IMR-90 (cell line): ENCODE measurements around the gene OR2T1. TPM values are rescaled to one million over a fixed set of nuclear protein-coding genes. Genes with fewer than 3 reads are reported as not detected.

Experiments used
- ATAC-seq: fragments of 200-7000 bp; cut with Tn5 transposase; 2 replicates; pipeline ENCODE4 v1.9.1; 2020; ENCODE audit warnings: low read depth, mild to moderate bottlenecking, moderate library complexity
- BruUV-seq: library from RNA; stranded (reverse); fragments of 400-500 nt; replicated peaks from 2 replicates; lab custom pipeline; 2021; lab: Mats Ljungman, UMichigan
- CTCF ChIA-PET: fragments of 300-600 bp; formaldehyde crosslinking; extraction: SDS; loops from one replicate; lab custom pipeline; 2021; ENCODE audit warnings: antibody characterized with exemption; lab: Yijun Ruan, JAX
- POLR2A ChIA-PET: fragments of 300-600 bp; sonication (Branson Sonifier 250); formaldehyde crosslinking; loops from one replicate; lab custom pipeline; 2022; ENCODE audit warnings: antibody characterized with exemption; ENCODE audit not compliant: unreplicated experiment; lab: Charles Lee
- DNase-seq: peaks from one replicate; pipeline ENCODE4 v3.0.0; 2013
- H2AFZ ChIP-seq: replicated peaks from 2 replicates; pipeline ENCODE3; 2013; ENCODE audit warnings: low read length, mild to moderate bottlenecking; ENCODE audit not compliant: poor library complexity
- H2AK5ac ChIP-seq: 2 replicates; pipeline ENCODE4 v1.6.1; 2013; ENCODE audit warnings: low read depth, low read length, inconsistent platforms
- H2AK9ac ChIP-seq: replicated peaks from 2 replicates; pipeline ENCODE3; 2013; ENCODE audit warnings: mild to moderate bottlenecking, low read depth, low read length, moderate library complexity; ENCODE audit not compliant: poor library complexity
- H2BK120ac ChIP-seq: 2 replicates; pipeline ENCODE4 v1.6.1; 2013; ENCODE audit warnings: low read depth, low read length, inconsistent platforms
- H2BK15ac ChIP-seq: 3 replicates; pipeline ENCODE4 v1.6.1; 2013; ENCODE audit warnings: low read depth, low read length, inconsistent platforms
- H2BK20ac ChIP-seq: 2 replicates; pipeline ENCODE4 v1.6.1; 2013; ENCODE audit warnings: low read depth, mild to moderate bottlenecking, inconsistent platforms, low read length, moderate library complexity
- H2BK5ac ChIP-seq: 2 replicates; pipeline ENCODE4 v1.6.1; 2013; ENCODE audit warnings: mild to moderate bottlenecking, low read depth, low read length, inconsistent platforms; ENCODE audit not compliant: poor library complexity, severe bottlenecking
- H3K14ac ChIP-seq: replicated peaks from 2 replicates; pipeline ENCODE4 v1.6.1; 2013; ENCODE audit warnings: low read depth, low read length, inconsistent platforms
- H3K18ac ChIP-seq: 2 replicates; pipeline ENCODE4 v1.6.1; 2013; ENCODE audit warnings: low read depth, low read length, control low read depth
- H3K23ac ChIP-seq: 2 replicates; pipeline ENCODE4 v1.6.1; 2013; ENCODE audit warnings: low read depth, low read length, inconsistent platforms
- H3K27ac ChIP-seq: 2 replicates; pipeline ENCODE4 v1.5.1; 2013; ENCODE audit warnings: mild to moderate bottlenecking, control low read depth, low read length; ENCODE audit not compliant: insufficient read depth
- H3K27me3 ChIP-seq: 2 replicates; pipeline ENCODE4 v1.6.1; 2013; ENCODE audit warnings: low read length; ENCODE audit not compliant: control insufficient read depth, insufficient read depth
- H3K36me3 ChIP-seq: 2 replicates; pipeline ENCODE4 v1.6.1; 2013; ENCODE audit warnings: low read length, mixed read lengths; ENCODE audit not compliant: control insufficient read depth, insufficient read depth
- H3K4ac ChIP-seq: 2 replicates; pipeline ENCODE4 v1.6.1; 2013; ENCODE audit warnings: low read depth, low read length, inconsistent platforms
- H3K4me1 ChIP-seq: 2 replicates; pipeline ENCODE4 v1.6.1; 2013; ENCODE audit warnings: low read length, mixed read lengths; ENCODE audit not compliant: control insufficient read depth, insufficient read depth
- H3K4me2 ChIP-seq: 2 replicates; pipeline ENCODE4 v1.6.1; 2013; ENCODE audit warnings: low read depth, mild to moderate bottlenecking, control low read depth, low read length, moderate library complexity
- H3K4me3 ChIP-seq: 2 replicates; pipeline ENCODE4 v1.5.1; 2013; ENCODE audit warnings: low read depth, mild to moderate bottlenecking, control low read depth, low read length, moderate library complexity; ENCODE audit not compliant: insufficient read depth
- H3K56ac ChIP-seq: 2 replicates; pipeline ENCODE4 v1.6.1; 2013; ENCODE audit warnings: low read length, inconsistent platforms; ENCODE audit not compliant: insufficient read depth; ENCODE audit errors: extremely low read depth
- H3K79me1 ChIP-seq, 2 experiments: 2 replicates each; pipeline ENCODE4 v1.6.1; 2013; ENCODE audit warnings: low read length in 2 of 2, inconsistent platforms in 1 of 2, low read depth in 1 of 2
- H3K9ac ChIP-seq: 2 replicates; pipeline ENCODE4 v1.6.1; 2013; ENCODE audit warnings: low read depth, low read length, control low read depth
- H3K9me1 ChIP-seq: 2 replicates; pipeline ENCODE4 v1.6.1; 2013; ENCODE audit warnings: low read length, inconsistent platforms; ENCODE audit not compliant: insufficient read depth
- H3K9me3 ChIP-seq: 2 replicates; pipeline ENCODE4 v1.6.1; 2013; ENCODE audit warnings: low read length; ENCODE audit not compliant: control insufficient read depth, insufficient read depth
- H4K20me1 ChIP-seq: 2 replicates; pipeline ENCODE4 v1.6.1; 2013; ENCODE audit warnings: low read length, inconsistent platforms; ENCODE audit not compliant: insufficient read depth
- H4K5ac ChIP-seq: 2 replicates; pipeline ENCODE4 v1.6.1; 2013; ENCODE audit warnings: mild to moderate bottlenecking, low read depth, low read length, control low read depth
- H4K8ac ChIP-seq, 2 experiments: 2 replicates each; pipeline ENCODE4 v1.6.1; 2013; ENCODE audit warnings: low read depth in 2 of 2, low read length in 2 of 2, control low read depth in 1 of 2, inconsistent platforms in 1 of 2
- H4K91ac ChIP-seq: 2 replicates; pipeline ENCODE4 v1.6.1; 2013; ENCODE audit warnings: low read depth, low read length, inconsistent platforms; ENCODE audit not compliant: insufficient read depth
- BHLHE40 ChIP-seq: fragments of 150-350 bp; IDR thresholded peaks from 2 replicates; pipeline ENCODE4 v1.6.1; 2016; ENCODE audit warnings: mild to moderate bottlenecking, low read depth, low read length
- CEBPB ChIP-seq: IDR thresholded peaks from 2 replicates; pipeline ENCODE4 v1.6.1; 2012; ENCODE audit warnings: low read depth, low read length, improper control_type of control experiment
- CHD1 ChIP-seq: IDR thresholded peaks from 2 replicates; pipeline ENCODE4 v1.6.1; 2012; ENCODE audit warnings: low read depth, low read length, improper control_type of control experiment
- CTCF ChIP-seq: conservative IDR thresholded peaks from 2 replicates; pipeline ENCODE4 v1.5.1; 2012; ENCODE audit warnings: mild to moderate bottlenecking, low read depth, low read length, improper control_type of control experiment
- ELK1 ChIP-seq: fragments of 150-350 bp; IDR thresholded peaks from 2 replicates; pipeline ENCODE4 v1.6.1; 2016; ENCODE audit warnings: low read depth, mild to moderate bottlenecking, low read length, moderate library complexity, borderline replicate concordance
- FOS ChIP-seq: fragments of 150-350 bp; IDR thresholded peaks from 2 replicates; pipeline ENCODE4 v1.6.1; 2016; ENCODE audit warnings: low read depth, low read length
- MAFK ChIP-seq: IDR thresholded peaks from 2 replicates; pipeline ENCODE4 v1.6.1; 2012; ENCODE audit warnings: low read depth, low read length, improper control_type of control experiment
- MAZ ChIP-seq: IDR thresholded peaks from 2 replicates; pipeline ENCODE4 v1.6.1; 2012; ENCODE audit warnings: low read depth, mild to moderate bottlenecking, low read length, improper control_type of control experiment, moderate library complexity, borderline replicate concordance
- MXI1 ChIP-seq: IDR thresholded peaks from 2 replicates; pipeline ENCODE4 v1.6.1; 2012; ENCODE audit warnings: low read depth, mild to moderate bottlenecking, low read length, moderate library complexity, borderline replicate concordance
- NFE2L2 ChIP-seq: fragments of 150-350 bp; IDR thresholded peaks from 2 replicates; pipeline ENCODE4 v1.6.1; 2016; ENCODE audit warnings: low read depth, mild to moderate bottlenecking, low read length
- POLR2A ChIP-seq: IDR thresholded peaks from 2 replicates; pipeline ENCODE4 v1.6.1; 2012; ENCODE audit warnings: mild to moderate bottlenecking, low read depth, low read length
- RAD21 ChIP-seq: IDR thresholded peaks from 2 replicates; pipeline ENCODE4 v1.6.1; 2012; ENCODE audit warnings: low read length, improper control_type of control experiment
- RCOR1 ChIP-seq: IDR thresholded peaks from 2 replicates; pipeline ENCODE4 v1.6.1; 2012; ENCODE audit warnings: mild to moderate bottlenecking, low read length, improper control_type of control experiment; ENCODE audit not compliant: insufficient replicate concordance
- RFX5 ChIP-seq: IDR thresholded peaks from 2 replicates; pipeline ENCODE4 v1.8.0; 2012; ENCODE audit warnings: low read depth, mild to moderate bottlenecking, low read length, moderate library complexity
- SMC3 ChIP-seq: fragments of 150-350 bp; IDR thresholded peaks from 2 replicates; pipeline ENCODE4 v1.6.1; 2016; ENCODE audit warnings: low read depth, mild to moderate bottlenecking, antibody characterized with exemption, low read length, moderate library complexity
- USF2 ChIP-seq: fragments of 150-350 bp; IDR thresholded peaks from 2 replicates; pipeline ENCODE4 v1.6.1; 2017; ENCODE audit warnings: mild to moderate bottlenecking, antibody characterized with exemption, low read length, low read depth
- WGBS, 2 experiments: methylation state at CpG; one replicate each; pipeline versions ENCODE4 v1.1.5 to v1.1.7; 2013; ENCODE audit warnings: missing lambda C conversion rate in 2 of 2; ENCODE audit not compliant: insufficient read length in 1 of 2; ENCODE audit errors: extremely low coverage in 2 of 2; 5-methylcytosine and 5-hydroxymethylcytosine counted together
- dilution Hi-C: fragments of 300-500 bp; cut with HindIII; formaldehyde crosslinking; loops from one replicate; pipeline ENCODE4 v1.14.3; 2018; ENCODE audit warnings: low sequenced_read_pairs; ENCODE audit not compliant: unreplicated experiment
- in situ Hi-C: fragments of 300-500 bp; cut with MboI; formaldehyde crosslinking; loops from 3 replicates; pipeline ENCODE4 v1.14.3; 2019; ENCODE audit warnings: low sequenced_read_pairs, inconsistent platforms, mixed read lengths
- intact Hi-C: fragments of 100-400 bp; cut with micrococcal nuclease; formaldehyde crosslinking; loops from 2 replicates; pipeline ENCODE4 v1.10.0; 2022
- polyA plus RNA-seq, 3 experiments: library from polyadenylated mRNA; depleted of rRNA; stranded (reverse); fragments of >200 nt; gene quantifications; 2 replicates each; pipeline ENCODE4 v1.2.3, GENCODE V29; 2012; ENCODE audit warnings: low replicate concordance in 1 of 3
- total RNA-seq: library from RNA; depleted of rRNA; stranded (reverse); fragments of >200 nt; gene quantifications from 2 replicates; pipeline ENCODE4 v1.2.3, GENCODE V29; 2012

OR2T1 gene
- total and polyA plus RNA-seq, 2 of the 4 experiments (the other 2 are of a cell fraction): not detected

- no peak overlapping the region for H2BK15ac ChIP-seq
- H3K4me3 ChIP-seq: no peak overlapping the region
- no peak overlapping the region for H2BK120ac ChIP-seq
- H2BK20ac ChIP-seq: no peak overlapping the region
- ChIA-PET CTCF (no interaction called here), POLR2A (no interaction called here)
- H4K5ac ChIP-seq: no peak overlapping the region
- no peak for TF ChIP-seq RCOR1
- no peak for TF ChIP-seq SMC3
- TF ChIP-seq FOS: no peak
- TF ChIP-seq CEBPB: no peak
- TF ChIP-seq BHLHE40: no peak
- no peak for TF ChIP-seq CHD1
- no peak for TF ChIP-seq POLR2A
- TF ChIP-seq NFE2L2: no peak
- no peak for TF ChIP-seq USF2
- no peak for TF ChIP-seq RAD21
- TF ChIP-seq MAFK: no peak
- TF ChIP-seq ELK1: no peak
- no peak for TF ChIP-seq MXI1
- TF ChIP-seq CTCF: no peak
- TF ChIP-seq RFX5: no peak
- no peak for TF ChIP-seq MAZ
- no peak overlapping the region for H2AFZ ChIP-seq
- H3K9me1 ChIP-seq: no peaks in the 10 kb centered on the region
- H4K91ac ChIP-seq: no peak overlapping the region
- H4K8ac ChIP-seq: no peak overlapping the region
- H3K36me3 ChIP-seq: no peaks in the 10 kb centered on the region
- no peaks in the 10 kb centered on the region for H3K79me1 ChIP-seq
- no peaks in the 10 kb centered on the region for H3K27me3 ChIP-seq
- no peak overlapping the region for H3K56ac ChIP-seq
- no peak overlapping the region for H2AK5ac ChIP-seq
- H3K4me1 ChIP-seq: no peaks in the 10 kb centered on the region
- no peak overlapping the region for H3K27ac ChIP-seq
- peaks cover 15% of the 10 kb centered on the region for H3K9me3 ChIP-seq
- in situ Hi-C loops: no loop called here
- H3K18ac ChIP-seq: no peak overlapping the region
- H2BK5ac ChIP-seq: no peak overlapping the region
- no peak overlapping the region for H2AK9ac ChIP-seq
- no peaks in the 10 kb centered on the region for H4K20me1 ChIP-seq
- H3K4ac ChIP-seq: no peak overlapping the region
- WGBS, 2 experiments: no CpG with 5 or more reads among the region's 4 CpGs
- no peak for DNase-seq
- BruUV-seq: no TSS peak
- ATAC-seq: no peak
- intact Hi-C loops: no loop called here
- H3K23ac ChIP-seq: no peak overlapping the region
- dilution Hi-C loops: no loop called here
- no peak overlapping the region for H3K4me2 ChIP-seq
- H3K9ac ChIP-seq: no peak overlapping the region
- H3K14ac ChIP-seq: no peak overlapping the region
These were observed 29.1 kb upstream of the OR2T1 start for GRCh38 chr1:248373761-248374160.
